ENCODE data around the gene PI4K2B. TPM values are rescaled to one million over a fixed set of nuclear protein-coding genes. Genes with fewer than 3 reads are reported as not detected.

The PI4K2B gene
- total RNA-seq, 1 donor from 2014 or later, result 21.1 TPM

DNA sequence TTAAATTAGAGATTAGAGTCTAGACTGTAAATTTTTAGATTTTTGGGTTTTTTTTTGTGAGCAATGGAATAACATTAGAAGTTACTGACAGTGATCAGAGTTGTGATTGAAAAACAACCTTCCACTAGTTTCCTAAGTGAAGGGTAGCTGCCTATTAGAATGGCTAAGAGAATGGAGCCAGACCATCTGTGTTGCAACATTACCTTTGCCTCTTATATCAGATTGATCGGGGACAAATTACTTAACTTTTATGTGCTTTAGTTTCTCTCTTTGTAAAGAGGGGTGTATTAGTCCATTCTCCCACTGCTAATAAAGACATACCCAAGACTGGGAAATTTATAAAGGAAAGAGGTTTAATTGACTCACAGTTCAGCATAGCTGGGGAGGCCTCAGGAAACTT is 12.5 kb upstream of the PI4K2B start:
- no peak overlapping the region for H3K4me3 ChIP-seq
- no peak for TF ChIP-seq CTCF (IDR thresholded peaks at IDR 0.05)
- intact Hi-C loops (cut with DNase I), result no loop called here
- peaks cover 44% of the 10 kb centered on the region for H3K9me3 ChIP-seq
- no peak overlapping the region for H3K27ac ChIP-seq
- no peaks in the 10 kb centered on the region for H3K4me1 ChIP-seq
- ATAC-seq (no peak), DNase-seq (no peak)
- no peaks in the 10 kb centered on the region for H3K36me3 ChIP-seq
- no peaks in the 10 kb centered on the region for H3K27me3 ChIP-seq (ENCODE audit: low read depth)

GRCh38 chr4:25223802-25224375 is 9.9 kb upstream of the PI4K2B start:
- no peak for DNase-seq
- no peaks in the 10 kb centered on the region for H3K4me1 ChIP-seq
- H3K9me3 ChIP-seq, result peaks cover 44% of the 10 kb centered on the region
- no peak overlapping the region for H3K27ac ChIP-seq
- H3K36me3 ChIP-seq, result no peaks in the 10 kb centered on the region
- no peak overlapping the region for H3K4me3 ChIP-seq
- no peak for ATAC-seq
- no peaks in the 10 kb centered on the region for H3K27me3 ChIP-seq (ENCODE audit: low read depth)
- TF ChIP-seq CTCF (IDR thresholded peaks at IDR 0.05), result no peak
- intact Hi-C loops (cut with DNase I), result no loop called here

DNA sequence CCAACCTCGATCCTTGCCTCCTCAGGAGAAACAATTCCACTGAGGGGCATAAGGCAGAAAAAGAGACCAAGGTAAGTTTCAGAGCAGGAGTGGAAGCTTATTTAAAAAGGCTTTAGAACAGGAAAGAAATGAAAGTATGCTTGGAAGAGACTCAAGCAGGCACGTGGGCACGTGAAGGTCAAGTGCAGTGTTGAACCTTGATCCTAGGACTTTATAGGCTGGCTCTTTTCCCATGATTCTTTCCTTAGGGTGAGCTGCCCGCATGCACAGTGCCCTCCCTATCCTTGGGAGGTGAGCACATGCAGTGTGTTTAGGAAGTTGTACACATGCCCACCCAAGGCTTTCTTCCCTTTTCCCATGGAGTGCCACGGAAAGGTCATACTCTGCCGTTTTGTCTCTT is 4.0 kb upstream of the PI4K2B start:
- ATAC-seq, result no peak
- no peak overlapping the region for H3K4me3 ChIP-seq
- no peaks in the 10 kb centered on the region for H3K36me3 ChIP-seq
- H3K27ac ChIP-seq, result no peak overlapping the region
- H3K27me3 ChIP-seq (ENCODE audit: low read depth), result no peaks in the 10 kb centered on the region
- no peak for TF ChIP-seq CTCF (IDR thresholded peaks at IDR 0.05)
- peaks cover 12% of the 10 kb centered on the region for H3K9me3 ChIP-seq
- H3K4me1 ChIP-seq, result no peaks in the 10 kb centered on the region
- intact Hi-C loops (cut with DNase I), result no loop called here
- no peak for DNase-seq

GRCh38 chr4:25233194-25233593 is 639 bp upstream of the PI4K2B start:
- Histone ChIP-seq H3K27ac (peak overlapping the region; percentile 96), H3K36me3 (no peaks in the 10 kb centered on the region), H3K4me3 (peak overlapping the region; percentile 98), H3K4me1 (peaks cover 31% of the 10 kb centered on the region), H3K9me3 (no peaks in the 10 kb centered on the region), H3K27me3 (ENCODE audit: low read depth) (no peaks in the 10 kb centered on the region)
- no peak for TF ChIP-seq CTCF (IDR thresholded peaks at IDR 0.05)
- no peak for DNase-seq
- ATAC-seq, result no peak
- intact Hi-C loops (cut with DNase I), result no loop called here

DNA sequence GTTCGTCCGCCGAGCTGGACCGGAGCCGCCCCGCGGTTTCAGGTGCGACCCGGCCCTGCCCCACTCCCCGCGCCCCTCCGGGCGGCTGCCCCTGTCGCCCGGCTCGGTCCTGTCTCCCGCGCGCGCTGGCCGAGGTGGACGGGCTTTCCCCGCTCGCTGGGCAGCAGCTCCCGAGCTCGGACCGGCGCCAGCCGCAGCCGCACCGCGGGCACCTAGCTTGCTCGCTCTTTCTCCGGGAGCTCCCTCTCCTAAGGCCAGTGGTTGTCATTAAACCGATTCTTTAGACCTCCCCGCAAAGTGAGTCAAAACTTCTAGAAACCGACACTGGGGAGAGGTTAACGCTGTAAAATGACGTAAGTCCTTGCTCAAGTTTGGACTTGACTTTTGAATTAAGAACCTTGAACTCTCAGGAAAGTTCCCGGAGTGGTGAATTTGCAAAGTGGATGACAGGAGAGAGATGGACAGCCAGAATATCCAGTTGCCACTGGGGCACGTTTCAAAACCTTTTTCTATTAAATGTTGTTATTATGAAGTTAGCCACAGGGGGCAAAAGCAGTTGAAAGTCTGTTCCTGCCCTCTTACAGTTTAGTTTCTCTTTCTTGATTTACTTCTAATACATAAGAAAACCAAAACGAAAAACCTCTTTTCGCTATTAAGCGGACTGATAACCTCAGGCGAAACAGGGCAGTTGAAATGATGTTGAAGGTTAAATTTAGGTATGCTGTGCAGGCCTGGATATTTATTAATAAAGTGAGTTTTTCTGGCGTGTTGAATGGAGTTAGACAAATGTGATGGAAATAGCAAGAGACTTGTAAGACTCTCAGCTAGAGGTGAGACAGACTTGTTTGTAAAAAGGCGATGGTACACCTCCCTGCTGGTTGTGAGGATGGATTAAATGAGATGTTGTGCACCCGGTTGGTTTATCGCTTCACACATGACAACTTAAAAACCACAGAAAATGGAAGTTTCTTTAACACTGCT is 847 bp downstream of the PI4K2B start:
- Histone ChIP-seq H3K4me1 (peaks cover 32% of the 10 kb centered on the region), H3K4me3 (peak overlapping the region; percentile 98), H3K27ac (peak overlapping the region; percentile 96), H3K27me3 (ENCODE audit: low read depth) (no peaks in the 10 kb centered on the region), H3K36me3 (no peaks in the 10 kb centered on the region), H3K9me3 (no peaks in the 10 kb centered on the region)
- peak; percentile 79 to 82 for ATAC-seq
- intact Hi-C loops (cut with DNase I), result no loop called here
- peak; percentile 59 for TF ChIP-seq CTCF (IDR thresholded peaks at IDR 0.05)
- DNase-seq, result peak; percentile 68
